PC-3 (cell line): Measurements from ENCODE around the gene ADAMTS17. TPM values are rescaled to one million over a fixed set of nuclear protein-coding genes. Genes with fewer than 3 reads are reported as not detected.

Source experiments
- ATAC-seq: fragments of 200-7000 bp; cut with Tn5 transposase; 2 replicates; pipeline ENCODE4 v1.9.1; 2020; ENCODE audit warnings: mild to moderate bottlenecking, moderate library complexity
- BruUV-seq: library from RNA; stranded (reverse); fragments of 400-500 nt; replicated peaks from 2 replicates; lab custom pipeline; 2021; lab: Mats Ljungman, UMichigan
- CTCF ChIA-PET: fragments of 300-600 bp; sonication (Branson Sonifier 250); formaldehyde crosslinking; loops from one replicate; lab custom pipeline; 2022; ENCODE audit warnings: antibody characterized with exemption; lab: Charles Lee
- POLR2A ChIA-PET: fragments of 300-600 bp; sonication (Branson Sonifier 250); formaldehyde crosslinking; loops from one replicate; lab custom pipeline; 2022; ENCODE audit warnings: antibody characterized with exemption; ENCODE audit not compliant: unreplicated experiment; lab: Charles Lee
- DNase-seq: peaks from one replicate; pipeline ENCODE4 v3.0.0-alpha.2; 2015
- H2AFZ ChIP-seq: fragments of 300-600 bp; sonication (generic); 2 replicates; pipeline ENCODE4 v1.6.0; 2016; ENCODE audit warnings: antibody characterized with exemption, low read length
- H3F3A ChIP-seq: fragments of 300-600 bp; sonication (generic); one replicate; pipeline ENCODE4 v1.6.0; 2017; ENCODE audit warnings: antibody characterized with exemption, low read length, control low read depth, mild to moderate bottlenecking; ENCODE audit not compliant: unreplicated experiment
- H3K27ac ChIP-seq: fragments of 300-600 bp; sonication (generic); 2 replicates; pipeline ENCODE4 v1.5.1; 2016; ENCODE audit warnings: mild to moderate bottlenecking, low read length
- H3K27me3 ChIP-seq: fragments of 300-600 bp; sonication (generic); 2 replicates; pipeline ENCODE4 v1.6.1; 2016; ENCODE audit warnings: low read length, mixed read lengths
- H3K36me3 ChIP-seq: fragments of 300-600 bp; sonication (generic); 2 replicates; pipeline ENCODE4 v1.6.1; 2016; ENCODE audit warnings: low read depth, mixed run types, low read length, mixed read lengths
- H3K4me1 ChIP-seq: fragments of 300-600 bp; sonication (generic); 2 replicates; pipeline ENCODE4 v1.5.1; 2016; ENCODE audit warnings: low read length; ENCODE audit not compliant: insufficient read depth
- H3K4me2 ChIP-seq: fragments of 300-600 bp; sonication (generic); 2 replicates; pipeline ENCODE4 v1.6.0; 2016; ENCODE audit warnings: low read length
- H3K4me3 ChIP-seq: fragments of 300-600 bp; sonication (generic); 2 replicates; pipeline ENCODE4 v1.5.1; 2016; ENCODE audit warnings: mild to moderate bottlenecking, low read length, mixed read lengths
- H3K79me2 ChIP-seq: fragments of 300-600 bp; sonication (generic); 2 replicates; pipeline ENCODE4 v1.6.1; 2017; ENCODE audit warnings: low read length, mixed read lengths
- H3K9ac ChIP-seq: fragments of 300-600 bp; sonication (generic); 2 replicates; pipeline ENCODE4 v1.6.0; 2016; ENCODE audit warnings: mild to moderate bottlenecking, low read length
- H3K9me2 ChIP-seq: fragments of 300-600 bp; sonication (generic); replicated peaks from 2 replicates; pipeline ENCODE4 v1.6.1; 2016; ENCODE audit warnings: mixed run types, low read length, mixed read lengths
- H3K9me3 ChIP-seq: fragments of 300-600 bp; sonication (generic); 2 replicates; pipeline ENCODE4 v1.6.1; 2016; ENCODE audit warnings: low read length, mixed read lengths
- H4K20me1 ChIP-seq: fragments of 300-600 bp; sonication (generic); 2 replicates; pipeline ENCODE4 v1.6.1; 2016; ENCODE audit warnings: low read length, mixed read lengths
- CTCF ChIP-seq: fragments of 300-600 bp; sonication (generic); conservative IDR thresholded peaks from 2 replicates; pipeline ENCODE4 v1.5.1; 2017; ENCODE audit warnings: antibody characterized with exemption, low read depth, mild to moderate bottlenecking, low read length
- EZH2 ChIP-seq: fragments of 300-600 bp; sonication (generic); IDR thresholded peaks from one replicate; pipeline ENCODE4 v1.6.1; 2017; ENCODE audit warnings: antibody characterized with exemption, mild to moderate bottlenecking, low read length; ENCODE audit not compliant: unreplicated experiment
- EZH2phosphoT487 ChIP-seq: fragments of 300-600 bp; sonication (generic); IDR thresholded peaks from 2 replicates; pipeline ENCODE4 v1.6.1; 2018; ENCODE audit warnings: mild to moderate bottlenecking, antibody characterized with exemption, low read length, borderline replicate concordance
- intact Hi-C: fragments of 100-400 bp; cut with micrococcal nuclease; formaldehyde crosslinking; loops from 2 replicates; pipeline ENCODE4 v1.9.0; 2023
- total RNA-seq: library from RNA; depleted of rRNA; stranded (reverse); fragments of >200 nt; gene quantifications from 2 replicates; pipeline ENCODE4 v1.2.3, GENCODE V29; 2014

ADAMTS17 gene
- total RNA-seq, 1 experiment from 2014 or later, result 6.9 TPM

- H3K79me2 ChIP-seq, result no peaks in the 10 kb centered on the region
- intact Hi-C loops, result no loop called here
- no peak overlapping the region for H3K4me3 ChIP-seq
- ATAC-seq (no peak), DNase-seq (no peak)
- no TSS peak for BruUV-seq
- no peaks in the 10 kb centered on the region for H3F3A ChIP-seq
- no peak overlapping the region for H2AFZ ChIP-seq
- CTCF ChIA-PET, result no interaction called here
- H3K9me2 ChIP-seq, result no peaks in the 10 kb centered on the region
- no peaks in the 10 kb centered on the region for H3K36me3 ChIP-seq
- TF ChIP-seq EZH2 (no peak), EZH2phosphoT487 (no peak), CTCF (no peak)
- no peaks in the 10 kb centered on the region for H3K27me3 ChIP-seq
- no peaks in the 10 kb centered on the region for H3K9me3 ChIP-seq
- no peaks in the 10 kb centered on the region for H4K20me1 ChIP-seq
- H3K4me1 ChIP-seq, result no peaks in the 10 kb centered on the region
- H3K9ac ChIP-seq, result no peak overlapping the region
- H3K27ac ChIP-seq, result no peak overlapping the region
- POLR2A ChIA-PET, result no interaction called here
- H3K4me2 ChIP-seq, result no peak overlapping the region
Observed at GRCh38 chr15:100221471-100222348, 120.1 kb downstream of the ADAMTS17 start.

- BruUV-seq, result no TSS peak
- Histone ChIP-seq H4K20me1 (no peaks in the 10 kb centered on the region), H3K4me3 (no peak overlapping the region), H3K4me1 (no peaks in the 10 kb centered on the region), H3K79me2 (no peaks in the 10 kb centered on the region), H3K9me2 (no peaks in the 10 kb centered on the region), H3F3A (no peaks in the 10 kb centered on the region), H3K9ac (no peak overlapping the region), H3K9me3 (no peaks in the 10 kb centered on the region), H3K27ac (no peak overlapping the region), H3K36me3 (no peaks in the 10 kb centered on the region), H3K27me3 (no peaks in the 10 kb centered on the region), H2AFZ (no peak overlapping the region), H3K4me2 (no peak overlapping the region)
- ATAC-seq (no peak), DNase-seq (no peak)
- intact Hi-C loops, result no loop called here
- TF ChIP-seq EZH2phosphoT487 (no peak), CTCF (no peak), EZH2 (no peak)
- ChIA-PET CTCF (no interaction called here), POLR2A (no interaction called here)
Observed at GRCh38 chr15:100220058-100220768, 121.6 kb downstream of the ADAMTS17 start.

GRCh38 chr15:100218434-100218833, 123.3 kb downstream of the ADAMTS17 start:
- DNase-seq, result no peak
- Histone ChIP-seq H3K79me2 (no peaks in the 10 kb centered on the region), H3K9me3 (no peaks in the 10 kb centered on the region), H3K9ac (no peak overlapping the region), H4K20me1 (no peaks in the 10 kb centered on the region), H3K27me3 (no peaks in the 10 kb centered on the region), H3K4me2 (no peak overlapping the region), H3K9me2 (no peaks in the 10 kb centered on the region), H3K36me3 (no peaks in the 10 kb centered on the region), H3K4me1 (no peaks in the 10 kb centered on the region), H3K4me3 (no peak overlapping the region), H2AFZ (no peak overlapping the region), H3K27ac (no peak overlapping the region), H3F3A (no peaks in the 10 kb centered on the region)
- CTCF ChIA-PET, result no interaction called here
- no peak for ATAC-seq
- no TSS peak for BruUV-seq
- intact Hi-C loops, result loop anchor here (10.0 kb wide), 1 partner anchor 174 kb away; no protein-coding TSS in a partner anchor
- TF ChIP-seq EZH2phosphoT487 (no peak), CTCF (no peak), EZH2 (no peak)
- POLR2A ChIA-PET, result no interaction called here
